Measurements from ENCODE around the gene EPS8L2.
A peak's percentile ranks its signal among the peaks of the same experiment; 100 is the strongest.

EPS8L2 gene

DNA sequence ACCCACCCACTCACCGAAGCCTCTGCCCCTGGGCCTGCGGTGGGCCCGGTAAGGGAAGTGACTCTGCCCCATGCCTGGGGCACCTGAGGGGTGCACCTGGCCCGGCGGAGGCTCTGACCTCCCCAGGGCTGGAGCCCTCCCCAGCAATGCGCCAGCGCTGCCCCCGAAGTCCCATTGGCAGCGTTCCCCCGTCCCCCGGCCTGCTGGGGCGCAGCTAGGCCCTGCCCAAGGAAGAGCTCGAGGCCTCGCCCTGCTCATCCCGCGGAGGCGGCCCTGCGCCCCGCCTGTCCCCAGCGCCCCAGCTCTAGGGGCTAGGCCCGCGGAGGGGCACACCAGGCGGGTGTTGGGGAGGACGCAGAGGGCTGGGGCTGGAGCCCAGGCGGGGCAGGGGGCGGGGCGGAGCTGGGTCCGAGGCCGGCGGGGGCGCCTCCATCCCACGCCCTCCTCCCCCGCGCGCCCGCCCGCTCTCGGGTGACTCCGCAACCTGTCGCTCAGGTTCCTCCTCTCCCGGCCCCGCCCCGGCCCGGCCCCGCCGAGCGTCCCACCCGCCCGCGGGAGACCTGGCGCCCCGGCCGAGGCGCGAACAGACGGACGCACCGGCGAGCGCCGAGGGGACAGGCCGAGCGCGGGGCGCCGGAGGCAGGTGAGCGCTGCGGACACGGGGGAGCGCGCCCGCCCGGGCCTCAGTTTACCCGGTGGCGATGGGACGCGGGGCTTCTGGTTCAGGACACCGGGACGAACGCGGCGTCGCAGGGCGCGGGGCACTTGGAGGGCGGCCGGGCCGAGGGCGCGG lies at the start of gene EPS8L2:
Gene EPS8L2 (plus strand): TSS at position 586 of the 793 bp plus-strand sequence. CDS start 3,177 bp downstream, outside the sequence.
- H3K4me2 ChIP-seq = peak within 1 kb of the TSS; percentile 2 to 87 (median 44); a peak in 18 of 22 replicates
- H3K4me3 ChIP-seq = peak within 1 kb of the TSS in 6 of 10 experiments; percentile 12 to 59 (median 34); a peak in 8 of 20 replicates
- H3K9ac ChIP-seq = peak within 1 kb of the TSS in 3 of 11 experiments; percentile 2 to 60 (median 50); a peak in 3 of 22 replicates

DNA sequence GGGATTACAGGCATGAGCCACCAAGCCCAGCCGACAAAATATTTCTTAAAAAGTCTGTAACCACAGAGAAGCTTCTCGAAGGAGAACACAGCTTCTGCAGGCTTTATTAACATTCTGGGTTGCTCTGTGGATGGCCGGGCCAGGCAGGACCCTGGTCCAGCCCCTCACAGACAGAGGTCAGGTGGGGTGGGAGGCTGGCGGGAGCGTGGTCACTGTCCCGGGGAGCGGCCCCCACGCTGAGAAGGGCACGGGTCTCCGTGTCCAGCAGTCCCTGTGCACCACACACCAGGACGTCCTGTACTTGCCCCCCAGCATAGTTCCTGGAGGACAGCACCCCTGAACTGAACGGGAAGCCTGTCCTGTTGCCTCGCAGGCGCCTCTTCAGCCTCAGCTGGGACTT lies 49.6 kb upstream of the EPS8L2 start:
- peaks cover 26 to 87% (median 71%) of the 10 kb centered on the region in 11 experiments; a peak in 21 of 22 replicates for H4K20me1 ChIP-seq
- H3K36me3 ChIP-seq = peaks cover 82 to 100% (median 88%) of the 10 kb centered on the region in 11 experiments
- no peak for TF ChIP-seq Cebpa-rat (IDR thresholded peaks at IDR 0.05)

More for the DNA sequence above, at the start of gene EPS8L2:
- Histone ChIP-seq H3K36me3 (peaks cover 9 to 39% (median 28%) of the 10 kb centered on the region in 11 experiments), H3K27ac (no peak within 1 kb of the TSS), H3K4me1 (peaks cover 42 to 77% (median 61%) of the 10 kb centered on the region in 10 experiments), H3K27me3 (peaks cover 50 to 67% (median 61%) of the 10 kb centered on the region in 11 experiments), H3K9me3 (replicated peaks in 1 of 11) (peaks cover 0 to 10% (median 0%) of the 10 kb centered on the region in 11 experiments; a peak in 8 of 22 replicates), H4K20me1 (peaks cover 0 to 58% (median 36%) of the 10 kb centered on the region in 11 experiments; a peak in 17 of 22 replicates)
- no peak for TF ChIP-seq Cebpa-rat (IDR thresholded peaks at IDR 0.05)

DNA sequence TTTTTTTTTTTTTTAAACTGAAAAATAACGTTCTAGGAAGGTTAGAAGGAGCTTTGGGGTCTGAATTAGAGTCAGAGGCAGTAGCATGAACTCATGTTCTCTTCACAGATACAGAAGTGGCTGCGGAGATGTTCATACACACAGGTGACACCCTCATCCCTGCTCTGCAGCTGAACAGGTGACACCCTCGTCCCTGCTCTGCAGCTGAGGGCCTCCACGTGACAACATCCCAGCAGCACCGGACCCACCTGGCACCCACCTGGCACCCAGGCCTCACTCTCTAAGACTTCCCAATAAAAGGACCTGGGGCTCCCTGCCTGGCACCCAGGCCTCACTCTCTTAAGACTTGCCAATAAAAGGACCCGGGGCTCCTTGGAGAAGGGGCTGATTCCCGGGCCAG lies 49.2 kb upstream of the EPS8L2 start:
- H4K20me1 ChIP-seq = peaks cover 30 to 92% (median 76%) of the 10 kb centered on the region in 11 experiments; a peak in 21 of 22 replicates
- no peaks in the 10 kb centered on the region; a peak in 1 of 22 replicates for H3K27me3 ChIP-seq
- no peak overlapping the region for H3K9ac ChIP-seq
- no peak for TF ChIP-seq Cebpa-rat (IDR thresholded peaks at IDR 0.05)
- no peak overlapping the region for H3K27ac ChIP-seq
- H3K4me3 ChIP-seq = no peak overlapping the region
- no peak overlapping the region for H3K4me2 ChIP-seq
- H3K9me3 ChIP-seq (replicated peaks in 1 of 11) = peaks cover 0 to 5% (median 0%) of the 10 kb centered on the region in 11 experiments; a peak in 1 of 22 replicates
- H3K4me1 ChIP-seq = peaks cover 14 to 26% (median 23%) of the 10 kb centered on the region in 10 experiments
- peaks cover 82 to 100% (median 88%) of the 10 kb centered on the region in 11 experiments for H3K36me3 ChIP-seq

More for the DNA sequence above, 49.6 kb upstream of the EPS8L2 start:
- peaks cover 0 to 5% (median 0%) of the 10 kb centered on the region in 11 experiments; a peak in 1 of 22 replicates for H3K9me3 ChIP-seq (replicated peaks in 1 of 11)
- no peak overlapping the region for H3K9ac ChIP-seq
- H3K27me3 ChIP-seq = no peaks in the 10 kb centered on the region; a peak in 1 of 22 replicates
- peaks cover 14 to 23% (median 20%) of the 10 kb centered on the region in 10 experiments for H3K4me1 ChIP-seq
- H3K27ac ChIP-seq = no peak overlapping the region
- H3K4me2 ChIP-seq = no peak overlapping the region
- H3K4me3 ChIP-seq = no peak overlapping the region

DNA sequence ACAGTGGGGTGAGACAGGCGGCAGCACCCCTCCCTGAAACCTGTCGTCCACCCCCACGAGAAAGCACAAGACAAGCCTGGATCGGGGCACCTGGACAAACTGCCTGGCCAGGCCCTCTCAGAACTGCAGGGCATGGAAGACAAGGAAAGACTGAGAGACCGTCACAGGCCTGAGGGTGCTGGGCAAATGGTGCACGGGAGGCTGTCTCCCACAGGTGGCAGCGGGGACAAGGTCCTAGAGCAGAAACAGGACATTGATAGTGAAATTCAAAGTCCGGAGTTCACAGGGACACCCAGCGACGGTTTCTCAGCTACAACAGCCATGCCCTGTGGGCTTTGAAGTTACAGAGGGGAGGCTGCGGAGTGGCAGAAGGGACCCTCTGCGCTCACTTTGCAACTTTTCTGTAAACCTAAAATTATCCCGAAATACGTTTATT lies 48.3 kb upstream of the EPS8L2 start:
- Histone ChIP-seq H3K4me2 (no peak overlapping the region), H3K9ac (no peak overlapping the region), H3K9me3 (replicated peaks in 1 of 11) (peaks cover 0 to 5% (median 0%) of the 10 kb centered on the region in 11 experiments; a peak in 1 of 22 replicates), H4K20me1 (peaks cover 39 to 100% (median 84%) of the 10 kb centered on the region in 11 experiments; a peak in 21 of 22 replicates), H3K27me3 (no peaks in the 10 kb centered on the region; a peak in 1 of 22 replicates), H3K36me3 (peaks cover 83 to 100% (median 89%) of the 10 kb centered on the region in 11 experiments), H3K4me1 (peaks cover 14 to 26% (median 23%) of the 10 kb centered on the region in 10 experiments), H3K27ac (no peak overlapping the region), H3K4me3 (no peak overlapping the region)
- no peak for TF ChIP-seq Cebpa-rat (IDR thresholded peaks at IDR 0.05)

DNA sequence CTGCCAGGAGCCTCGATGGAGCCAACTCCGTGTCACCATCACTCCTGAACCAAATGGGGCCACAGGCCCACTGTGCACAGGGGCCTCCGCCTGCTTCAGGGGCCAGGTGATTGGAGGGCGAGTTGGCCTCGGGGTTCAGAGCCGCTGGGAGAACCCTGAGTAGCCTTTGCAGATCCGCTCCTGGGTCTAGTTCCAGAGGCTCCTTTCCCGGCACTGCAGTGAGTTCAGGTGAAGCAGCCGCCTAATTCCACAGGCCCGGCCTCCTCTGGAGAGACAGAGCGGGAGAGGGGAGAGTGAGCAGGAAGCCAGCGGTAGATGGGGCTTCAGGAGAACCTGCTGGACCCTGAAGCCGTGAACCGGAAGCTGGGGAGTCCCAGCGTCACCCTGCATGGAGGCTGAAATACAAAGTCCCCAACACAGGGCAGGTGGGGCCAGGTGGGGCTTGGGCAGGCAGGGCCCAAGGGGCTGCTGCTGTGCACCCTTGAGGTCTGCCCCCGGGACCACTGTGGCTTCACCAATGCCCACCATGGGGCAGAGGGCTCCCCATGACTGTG lies 46.4 kb upstream of the EPS8L2 start:
- Histone ChIP-seq H3K9ac (peak overlapping the region in 4 of 11 experiments; percentile 0 to 44 (median 36); a peak in 3 of 22 replicates), H3K36me3 (peaks cover 83 to 98% (median 88%) of the 10 kb centered on the region in 11 experiments), H3K27ac (no peak overlapping the region)

DNA sequence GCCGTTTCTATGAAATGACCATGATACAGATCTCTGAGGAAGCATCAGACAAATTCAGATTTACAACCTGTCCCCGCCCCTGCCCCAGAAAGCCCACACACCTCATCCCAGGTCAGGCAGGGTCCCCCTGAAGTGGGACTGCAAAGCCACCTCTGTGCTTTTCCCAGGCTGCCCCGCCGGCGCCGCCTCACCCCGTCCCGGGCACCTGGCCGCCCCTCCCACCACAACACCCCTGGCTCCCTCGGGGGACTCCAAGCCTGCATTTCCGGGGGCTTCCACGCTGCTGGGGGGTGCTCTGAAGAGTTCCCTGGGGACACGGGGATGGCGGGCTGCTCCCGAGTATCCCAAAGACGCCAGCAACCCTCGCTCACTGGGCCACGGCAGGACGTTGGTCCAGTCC lies 45.8 kb upstream of the EPS8L2 start:
- no peak overlapping the region for H3K4me3 ChIP-seq
- peaks cover 14 to 26% (median 23%) of the 10 kb centered on the region in 10 experiments for H3K4me1 ChIP-seq
- H3K9me3 ChIP-seq (replicated peaks in 1 of 11) = no peaks in the 10 kb centered on the region
- H3K27me3 ChIP-seq = no peaks in the 10 kb centered on the region; a peak in 1 of 22 replicates
- H3K36me3 ChIP-seq = peaks cover 79 to 96% (median 85%) of the 10 kb centered on the region in 11 experiments
- TF ChIP-seq Cebpa-rat (IDR thresholded peaks at IDR 0.05) = no peak
- peak overlapping the region; percentile 35 to 89 (median 66); a peak in 21 of 22 replicates for H3K4me2 ChIP-seq
- H3K27ac ChIP-seq = no peak overlapping the region
- H3K9ac ChIP-seq = peak overlapping the region in 7 of 11 experiments; percentile 3 to 44 (median 28); a peak in 7 of 22 replicates
- H4K20me1 ChIP-seq = peaks cover 53 to 94% (median 89%) of the 10 kb centered on the region in 11 experiments; a peak in 21 of 22 replicates

More for the DNA sequence above, 46.4 kb upstream of the EPS8L2 start:
- H3K4me3 ChIP-seq = no peak overlapping the region
- H4K20me1 ChIP-seq = peaks cover 50 to 98% (median 93%) of the 10 kb centered on the region in 11 experiments; a peak in 21 of 22 replicates
- H3K4me2 ChIP-seq = peak overlapping the region in 9 of 11 experiments; percentile 54 to 89 (median 71); a peak in 16 of 22 replicates
- H3K4me1 ChIP-seq = peaks cover 14 to 26% (median 23%) of the 10 kb centered on the region in 10 experiments
- no peak for TF ChIP-seq Cebpa-rat (IDR thresholded peaks at IDR 0.05)
- H3K9me3 ChIP-seq (replicated peaks in 1 of 11) = no peaks in the 10 kb centered on the region
- H3K27me3 ChIP-seq = no peaks in the 10 kb centered on the region; a peak in 1 of 22 replicates

DNA sequence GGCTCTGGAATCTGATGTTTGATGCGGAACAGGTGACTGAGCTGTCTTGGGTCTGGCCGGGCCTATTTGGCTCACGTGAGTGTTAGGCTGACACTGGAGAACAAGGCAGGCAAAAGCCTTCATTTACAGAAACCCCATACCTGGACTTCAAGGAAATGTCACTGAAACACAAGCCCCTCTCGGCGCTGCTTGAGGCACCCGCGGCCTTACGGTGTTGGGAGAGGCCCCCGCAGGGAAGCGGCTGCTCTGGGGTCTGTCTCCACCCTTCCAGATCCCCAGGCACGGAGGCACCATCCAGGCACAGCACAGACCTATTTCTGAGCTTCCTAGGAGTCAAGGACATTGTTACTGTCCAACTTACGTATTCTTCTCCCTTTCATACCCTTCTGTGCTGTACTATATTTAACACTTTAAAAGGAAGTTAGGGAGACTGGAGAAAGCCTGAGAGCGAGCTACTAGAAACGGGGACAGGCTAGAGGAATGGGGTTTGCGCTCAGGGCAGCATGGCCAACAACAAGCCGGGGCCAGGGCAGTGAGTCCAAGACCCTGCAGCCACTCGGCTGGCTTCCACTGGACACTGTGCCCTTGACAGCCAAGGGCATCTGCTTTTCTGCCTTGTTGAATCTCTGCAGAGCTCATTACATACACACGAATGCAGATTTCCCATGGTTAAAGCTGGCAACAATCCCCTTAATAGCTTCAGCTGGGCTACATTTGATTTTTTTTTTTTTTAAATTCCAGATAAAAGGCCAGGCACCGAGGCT lies 45.2 kb upstream of the EPS8L2 start:
- H3K4me2 ChIP-seq = peak overlapping the region; percentile 35 to 89 (median 66)
- peak overlapping the region in 6 of 11 experiments; percentile 7 to 39 (median 30); a peak in 8 of 22 replicates for H3K9ac ChIP-seq
- no peak overlapping the region for H3K27ac ChIP-seq
- TF ChIP-seq Cebpa-rat (IDR thresholded peaks at IDR 0.05) = no peak
- no peaks in the 10 kb centered on the region; a peak in 1 of 22 replicates for H3K27me3 ChIP-seq
- H3K36me3 ChIP-seq = peaks cover 79 to 96% (median 89%) of the 10 kb centered on the region in 11 experiments
- no peak overlapping the region for H3K4me3 ChIP-seq
- peaks cover 16 to 26% (median 25%) of the 10 kb centered on the region in 10 experiments for H3K4me1 ChIP-seq
- H3K9me3 ChIP-seq (replicated peaks in 1 of 11) = no peaks in the 10 kb centered on the region
- H4K20me1 ChIP-seq = peaks cover 58 to 94% (median 90%) of the 10 kb centered on the region in 11 experiments; a peak in 21 of 22 replicates

Measured in BLaER1 treated with 17β-estradiol and CSF1 and Interleukin-3, amounts not matched to agents 10 nM and 100 nM (cell line).